Gastroesophageal sphincter (tissue), 3 donors: Measurements from ENCODE around the gene SRPK1.
"Not testable (repeated sequence)": the region's sequence is repeated elsewhere in the genome, so short reads cannot be mapped to it uniquely, and the experiment has no call there.

Experiments used
- EP300 ChIP-seq: sonication (generic); formaldehyde crosslinking; IDR thresholded peaks from one replicate; pipeline ENCODE4 v1.6.1; 2017; ENCODE audit warnings: antibody characterized with exemption, mild to moderate bottlenecking
- POLR2A ChIP-seq, 2 donors: fragments of 450-650 bp; IDR thresholded peaks; one replicate each; pipeline ENCODE4 v1.6.1; 2017; ENCODE audit warnings: antibody characterized with exemption in 2 of 2, mild to moderate bottlenecking in 2 of 2, moderate library complexity in 1 of 2
- TF ChIP-seq, protein P1 (sequence below), 4 experiments: fragments of 200-600 bp in 2 of 4; fragments of 450-650 bp in 2 of 4; sonication (generic) in 1 of 4; IDR thresholded peaks; one replicate each; pipeline ENCODE4 v1.5.1; 2017 to 2019; ENCODE audit warnings: antibody characterized with exemption in 4 of 4, mild to moderate bottlenecking in 2 of 4, moderate library complexity in 2 of 4

DNA sequence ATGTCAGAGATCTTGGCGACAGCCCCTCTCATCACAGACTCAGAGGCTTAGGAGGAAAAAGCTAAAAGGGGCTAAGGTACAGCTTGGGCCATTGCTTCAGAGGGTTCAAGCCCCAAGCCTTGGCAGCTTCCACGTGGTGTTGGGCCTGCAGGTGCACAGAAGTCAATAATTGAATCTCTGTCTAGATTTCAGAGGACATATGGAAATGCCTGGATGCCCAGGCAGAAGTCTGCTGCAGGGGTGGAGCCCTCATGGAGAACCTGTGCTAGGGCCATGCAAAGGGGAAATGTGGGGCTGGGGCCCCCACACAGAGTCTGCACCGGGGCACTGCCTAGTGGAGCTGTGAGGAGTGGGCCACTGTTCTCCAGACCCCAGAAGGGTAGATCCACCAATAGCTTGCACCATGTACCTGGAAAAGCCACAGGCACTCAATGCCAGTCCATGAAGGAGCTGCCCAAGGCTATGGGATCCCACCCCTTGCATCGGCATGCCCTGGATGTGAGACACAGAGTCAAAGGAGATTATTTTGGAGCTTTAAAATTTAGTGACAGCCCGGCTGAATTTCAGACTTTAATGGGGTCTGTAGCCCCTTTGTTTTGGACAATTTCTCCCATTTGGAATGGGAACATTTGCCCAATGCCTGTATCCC, 12.0 kb downstream of the SRPK1 start:
- not testable (repeated sequence) for TF ChIP-seq POLR2A (IDR thresholded peaks at IDR 0.05); EP300
- TF ChIP-seq, protein P1, sequence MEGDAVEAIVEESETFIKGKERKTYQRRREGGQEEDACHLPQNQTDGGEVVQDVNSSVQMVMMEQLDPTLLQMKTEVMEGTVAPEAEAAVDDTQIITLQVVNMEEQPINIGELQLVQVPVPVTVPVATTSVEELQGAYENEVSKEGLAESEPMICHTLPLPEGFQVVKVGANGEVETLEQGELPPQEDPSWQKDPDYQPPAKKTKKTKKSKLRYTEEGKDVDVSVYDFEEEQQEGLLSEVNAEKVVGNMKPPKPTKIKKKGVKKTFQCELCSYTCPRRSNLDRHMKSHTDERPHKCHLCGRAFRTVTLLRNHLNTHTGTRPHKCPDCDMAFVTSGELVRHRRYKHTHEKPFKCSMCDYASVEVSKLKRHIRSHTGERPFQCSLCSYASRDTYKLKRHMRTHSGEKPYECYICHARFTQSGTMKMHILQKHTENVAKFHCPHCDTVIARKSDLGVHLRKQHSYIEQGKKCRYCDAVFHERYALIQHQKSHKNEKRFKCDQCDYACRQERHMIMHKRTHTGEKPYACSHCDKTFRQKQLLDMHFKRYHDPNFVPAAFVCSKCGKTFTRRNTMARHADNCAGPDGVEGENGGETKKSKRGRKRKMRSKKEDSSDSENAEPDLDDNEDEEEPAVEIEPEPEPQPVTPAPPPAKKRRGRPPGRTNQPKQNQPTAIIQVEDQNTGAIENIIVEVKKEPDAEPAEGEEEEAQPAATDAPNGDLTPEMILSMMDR (IDR thresholded peaks at IDR 0.05), result not testable (repeated sequence)
